ENCODE data around the gene ATL2.
"Not testable (repeated sequence)": the region's sequence is repeated elsewhere in the genome, so short reads cannot be mapped to it uniquely, and the experiment has no call there.

The ATL2 gene

DNA sequence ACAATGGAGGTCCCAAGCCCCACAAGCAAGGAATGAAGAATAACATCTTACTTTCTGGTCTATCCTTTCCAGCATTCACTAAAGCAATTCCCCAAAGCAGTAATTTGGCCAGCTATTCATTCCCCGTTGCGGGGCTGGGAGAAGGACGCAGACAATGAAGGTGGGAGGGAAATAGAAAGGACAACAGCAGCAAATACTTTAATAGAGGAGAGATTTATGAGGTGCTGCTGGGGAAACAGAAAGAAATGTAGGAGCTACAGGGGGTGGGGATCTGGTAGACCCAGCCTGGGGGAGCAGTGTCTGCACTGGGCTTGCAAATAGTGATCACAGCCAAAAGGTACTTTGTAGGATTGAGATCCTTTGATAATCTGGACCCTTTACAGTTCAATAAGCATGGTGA is 13.9 kb upstream of the ATL2 start:
- DNase-seq (ENCODE audit: low spot score) = no peak

DNA sequence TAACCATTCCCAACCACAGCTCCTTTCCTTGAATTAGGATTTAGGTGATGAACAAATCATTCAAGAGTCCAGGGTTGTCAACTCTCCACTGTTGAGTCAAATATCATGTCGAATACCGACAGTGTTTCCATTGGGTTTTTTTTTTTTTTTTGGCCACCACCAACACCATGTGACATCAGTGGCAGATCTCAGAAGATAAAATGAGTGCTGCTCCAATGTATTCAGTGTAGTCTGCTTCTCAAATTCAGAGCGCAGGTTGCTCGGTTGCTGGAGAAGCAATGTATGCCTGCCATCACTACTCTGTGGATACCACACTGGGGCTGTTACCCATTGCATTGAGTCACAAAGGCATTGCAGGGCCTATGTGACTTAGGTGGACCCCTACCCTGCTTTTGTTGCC is 10.8 kb upstream of the ATL2 start:
- no peak for DNase-seq (ENCODE audit: low spot score)

DNA sequence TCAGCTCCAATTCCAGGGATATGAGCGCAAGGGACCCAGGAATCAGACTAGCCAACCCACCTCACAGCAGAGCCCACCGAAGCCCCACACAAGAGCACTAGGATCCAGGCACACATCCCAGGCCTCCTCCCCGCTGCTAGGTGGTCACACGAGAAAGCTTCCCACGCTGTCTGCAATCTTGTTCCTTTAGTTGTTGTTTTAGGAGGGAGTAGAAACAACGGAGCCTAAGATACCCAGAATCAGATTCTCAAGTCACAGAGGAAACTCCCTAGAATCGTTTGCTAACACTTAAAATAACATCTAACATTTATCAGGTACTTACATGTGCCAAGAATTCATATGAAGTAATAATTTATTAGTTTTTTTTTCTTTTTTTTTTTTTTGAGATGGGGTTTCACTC is 9.7 kb upstream of the ATL2 start:
- no peak for DNase-seq (ENCODE audit: low spot score)

DNA sequence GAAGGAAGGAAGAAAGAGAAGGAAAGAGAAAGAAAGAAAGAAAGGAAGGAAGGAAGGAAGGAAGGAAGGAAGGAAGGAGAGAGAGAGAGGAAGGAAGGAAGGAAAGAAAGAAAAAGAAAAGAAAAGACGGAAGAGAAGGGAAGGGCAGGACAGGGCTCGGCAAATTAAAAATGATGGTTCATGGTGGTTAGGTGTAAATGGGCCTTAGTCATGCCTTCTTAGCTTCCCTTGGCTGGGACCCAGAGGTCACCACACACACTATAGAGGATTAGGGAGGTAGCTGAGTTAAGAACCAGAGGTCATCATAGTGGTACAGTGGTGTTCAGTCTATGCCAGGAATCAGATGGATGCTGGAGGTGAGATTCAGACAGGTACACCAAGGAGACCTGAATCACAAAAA is 9.3 kb upstream of the ATL2 start:
- DNase-seq (ENCODE audit: low spot score) = no peak

DNA sequence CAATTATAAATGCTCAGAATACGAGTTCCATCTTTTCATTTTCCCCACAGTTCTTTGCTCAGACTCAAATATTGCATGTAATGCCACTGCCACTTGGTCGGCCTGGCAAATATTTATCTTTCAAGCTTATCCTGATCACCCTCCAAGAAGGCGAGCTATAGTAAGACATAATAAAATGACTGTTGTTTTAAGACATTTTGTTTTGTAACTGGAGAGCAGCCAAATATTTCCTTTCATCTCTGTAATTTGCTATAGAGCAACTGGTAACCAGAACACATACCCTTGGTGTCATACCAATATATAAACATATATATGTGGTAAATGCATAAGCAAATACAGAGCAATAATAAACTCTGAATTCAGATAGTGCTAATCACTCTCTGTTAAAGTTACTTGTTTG is 7.3 kb upstream of the ATL2 start:
- no peak for DNase-seq (ENCODE audit: low spot score)

DNA sequence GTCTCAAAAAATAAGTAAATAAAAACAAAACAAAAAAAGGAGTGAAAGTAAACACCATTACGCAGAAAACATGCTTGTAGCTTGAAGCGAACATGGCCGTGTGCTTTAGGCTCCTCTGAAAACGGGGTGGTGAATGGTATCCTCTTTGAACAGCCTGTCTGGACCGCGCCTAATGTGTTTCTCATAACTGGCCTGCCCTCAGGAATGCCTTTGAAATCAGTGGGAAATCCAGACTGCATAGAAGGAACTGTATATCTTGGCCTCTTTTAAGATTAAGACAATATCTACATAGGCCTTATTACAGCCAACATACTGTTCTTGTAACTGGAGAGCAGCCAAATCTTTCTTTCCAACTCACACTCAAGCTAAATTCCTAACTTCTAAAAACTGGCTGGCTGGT is 6.7 kb upstream of the ATL2 start:
- DNase-seq (ENCODE audit: low spot score) = not testable (repeated sequence)

DNA sequence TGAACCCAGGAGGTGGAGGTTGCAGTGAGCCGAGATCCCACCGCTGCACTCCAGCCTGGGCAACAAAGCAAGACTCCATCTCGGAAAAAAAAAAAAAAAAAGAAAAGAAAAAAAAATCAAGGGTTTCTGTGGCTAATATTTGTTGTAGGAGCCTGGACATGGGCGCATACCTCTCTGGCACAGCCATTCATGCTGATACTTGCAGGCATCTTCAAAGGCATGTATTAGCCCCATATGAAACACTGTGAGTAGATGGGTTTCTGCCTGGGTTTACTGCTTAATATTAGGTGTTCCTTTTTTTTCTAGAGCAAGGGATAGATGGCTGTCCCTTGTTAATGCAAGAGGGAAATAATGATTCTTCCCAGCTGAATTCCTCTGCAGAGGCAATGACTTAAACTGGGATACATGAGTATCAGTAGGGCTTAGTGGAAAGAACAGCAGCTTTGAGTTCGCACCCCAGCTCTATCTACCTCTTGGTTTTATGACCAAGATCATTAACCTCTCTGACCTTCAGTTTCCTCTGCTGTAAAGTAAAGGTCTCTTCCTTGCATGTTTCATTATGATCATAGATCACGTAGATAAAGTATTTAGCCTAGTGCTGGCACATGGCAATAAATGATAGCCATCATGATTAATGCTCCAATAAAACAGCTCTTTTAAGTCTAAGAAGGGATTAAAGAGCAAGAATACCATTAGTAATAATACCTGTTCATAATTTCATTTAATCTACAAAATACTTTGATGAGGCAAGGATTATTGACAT is 4.5 kb upstream of the ATL2 start:
- no peak for DNase-seq (ENCODE audit: low spot score)

DNA sequence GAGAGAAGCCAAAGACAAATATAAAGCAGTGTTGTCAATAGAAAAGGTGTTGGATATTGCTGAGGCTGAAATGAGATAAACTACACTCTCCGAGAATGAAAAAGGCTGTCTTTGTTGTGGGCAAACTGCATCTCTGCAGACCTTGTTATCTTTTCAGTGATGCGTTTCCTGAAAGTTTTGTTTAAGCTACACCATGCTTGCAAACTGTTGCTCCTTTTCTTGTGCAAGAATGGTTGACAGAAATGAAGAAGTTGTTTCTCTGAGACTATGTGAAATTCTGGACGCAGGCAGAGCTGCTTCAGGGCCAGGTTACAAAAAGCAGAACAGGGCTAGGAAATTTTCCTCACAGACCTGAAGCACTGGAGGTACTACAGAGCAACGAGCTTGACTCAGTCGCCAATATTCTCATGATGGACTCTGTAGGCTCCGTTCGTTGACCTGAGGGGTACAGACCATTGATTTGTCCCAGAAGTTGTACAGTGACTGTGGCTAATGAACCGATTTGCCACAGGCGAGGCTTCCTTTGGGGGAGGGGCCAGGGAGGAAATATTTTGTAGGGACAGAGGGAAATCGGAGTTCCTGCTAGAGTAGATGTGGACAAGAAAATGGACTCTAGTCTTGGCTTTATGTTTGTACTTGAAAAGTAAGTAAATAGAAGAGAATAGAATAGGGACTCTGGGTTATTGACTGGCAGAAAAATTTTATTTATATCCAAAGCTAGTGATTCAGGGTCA is 3.5 kb upstream of the ATL2 start:
- no peak for DNase-seq (ENCODE audit: low spot score)

DNA sequence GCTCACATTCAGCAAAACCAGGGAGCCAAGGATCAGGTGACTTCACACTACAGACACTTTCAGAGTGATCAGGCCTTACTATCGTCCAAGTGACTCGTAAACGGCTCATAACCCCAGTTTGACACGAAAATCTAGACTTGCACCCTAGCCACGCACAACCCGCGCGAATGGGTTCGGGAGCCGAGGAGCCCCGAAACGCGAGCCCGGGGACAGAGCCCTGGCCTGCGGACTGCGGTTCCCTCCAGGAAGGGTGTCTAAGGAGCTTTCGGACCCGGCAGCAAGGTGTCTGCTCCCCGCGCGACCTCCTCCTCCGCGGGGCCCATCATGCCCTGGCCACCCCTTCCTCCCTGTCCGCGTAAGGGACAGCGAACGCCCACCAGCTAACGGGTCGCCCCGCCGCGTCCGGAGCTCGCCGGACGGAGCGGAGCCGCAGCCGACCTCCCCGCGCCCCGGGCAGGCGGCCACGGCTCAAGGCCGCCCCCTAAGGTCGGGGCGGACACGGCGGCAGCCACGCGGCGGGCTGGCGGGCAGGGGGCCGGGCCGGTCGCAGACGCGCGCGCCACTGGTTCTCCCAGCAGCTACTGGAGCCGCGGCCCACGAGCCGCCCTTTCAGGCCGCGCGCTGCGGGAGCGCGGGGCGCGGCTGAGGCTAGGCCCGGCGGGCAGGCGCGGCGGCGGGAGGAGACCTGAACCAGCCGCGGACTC is 575 bp downstream of the ATL2 start:
- DNase-seq (ENCODE audit: low spot score) = peak; percentile 64

DNA sequence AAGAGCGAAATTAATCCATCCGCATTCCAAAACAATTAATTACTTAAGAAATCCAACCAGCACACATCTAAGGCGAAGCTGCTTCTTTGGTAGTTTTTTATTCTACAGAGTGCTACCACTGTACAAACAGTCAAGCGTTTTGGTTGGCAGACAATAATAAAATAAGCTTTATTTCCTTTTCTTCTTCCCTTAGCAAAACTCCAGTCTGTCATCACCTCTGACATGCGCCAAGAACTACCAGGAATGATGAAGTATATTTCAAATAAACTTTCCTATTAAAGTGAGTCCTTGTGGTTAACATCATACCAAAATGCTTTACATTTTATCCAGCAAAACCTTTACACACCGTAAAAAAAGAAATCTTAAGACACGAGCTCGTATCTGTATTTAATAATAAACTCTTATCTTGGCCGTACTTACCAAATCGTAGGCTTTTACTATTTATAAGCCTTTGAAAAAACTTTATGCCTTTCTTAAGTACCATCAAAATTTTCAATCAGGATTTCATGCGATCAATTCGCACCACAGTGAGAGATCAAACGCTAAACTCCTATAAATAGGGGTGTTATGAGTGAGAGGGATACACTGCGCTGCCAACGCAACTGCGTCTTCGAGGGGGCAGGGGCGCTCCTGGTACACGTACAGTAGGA is 1.3 kb downstream of the ATL2 start:
- no peak for DNase-seq (ENCODE audit: low spot score)

DNA sequence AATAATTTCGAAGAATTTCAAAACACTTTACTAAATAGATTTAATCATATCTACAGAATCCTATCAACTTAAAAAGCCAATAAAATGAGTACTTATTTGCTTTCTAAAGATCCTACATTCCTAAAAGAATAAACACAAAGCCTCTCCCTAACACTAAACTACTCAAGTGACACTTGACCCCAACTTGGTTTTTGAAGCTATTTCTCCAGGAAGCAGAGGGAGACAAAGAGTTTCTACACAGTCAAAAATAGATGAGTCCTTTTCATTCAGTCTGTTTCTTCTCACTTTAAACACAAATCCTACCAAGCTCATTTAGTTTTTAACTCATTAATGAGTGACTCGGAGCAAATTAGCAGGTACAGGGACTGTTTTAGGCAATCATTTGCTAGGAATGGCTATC is 2.1 kb downstream of the ATL2 start:
- no peak for DNase-seq (ENCODE audit: low spot score)

DNA sequence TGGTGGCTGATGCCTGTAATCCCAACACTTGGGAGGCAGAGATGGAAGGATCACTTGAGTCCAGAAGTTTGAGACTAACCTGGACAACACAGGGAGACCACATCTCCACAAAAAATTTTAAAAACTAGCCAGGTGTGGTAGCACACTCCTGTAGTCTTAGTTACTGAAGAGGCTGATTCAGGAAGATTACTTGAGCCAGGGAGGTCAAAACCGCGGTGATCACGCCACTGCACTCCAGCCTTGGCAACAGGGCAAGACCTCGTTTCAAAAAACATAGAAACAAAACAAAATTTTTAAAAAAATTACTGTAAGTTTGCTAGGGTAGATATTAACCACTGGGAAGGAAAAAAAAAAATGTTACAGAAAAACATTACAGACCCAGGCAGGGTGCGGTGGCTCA is 5.8 kb downstream of the ATL2 start:
- DNase-seq (ENCODE audit: low spot score) = no peak

DNA sequence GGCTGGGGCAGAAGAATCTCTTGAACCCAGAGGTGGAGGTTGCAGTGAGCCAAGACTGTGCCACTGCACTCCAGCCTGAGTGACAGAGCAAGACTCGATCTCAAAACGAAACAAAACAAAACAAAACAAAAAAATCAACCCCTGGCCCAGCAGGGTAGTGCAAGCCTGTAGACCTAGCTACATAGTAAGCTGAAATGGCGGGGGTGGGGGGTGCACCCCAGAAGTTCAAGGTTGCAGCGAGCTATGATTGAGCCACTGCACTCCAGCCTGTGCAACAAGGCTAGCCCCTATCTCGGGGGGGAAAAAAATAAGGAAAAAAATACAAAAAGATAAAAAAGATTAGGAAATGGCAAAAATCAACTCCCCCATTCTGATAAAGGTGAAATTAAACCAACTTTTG is 6.4 kb downstream of the ATL2 start:
- no peak for DNase-seq (ENCODE audit: low spot score)

DNA sequence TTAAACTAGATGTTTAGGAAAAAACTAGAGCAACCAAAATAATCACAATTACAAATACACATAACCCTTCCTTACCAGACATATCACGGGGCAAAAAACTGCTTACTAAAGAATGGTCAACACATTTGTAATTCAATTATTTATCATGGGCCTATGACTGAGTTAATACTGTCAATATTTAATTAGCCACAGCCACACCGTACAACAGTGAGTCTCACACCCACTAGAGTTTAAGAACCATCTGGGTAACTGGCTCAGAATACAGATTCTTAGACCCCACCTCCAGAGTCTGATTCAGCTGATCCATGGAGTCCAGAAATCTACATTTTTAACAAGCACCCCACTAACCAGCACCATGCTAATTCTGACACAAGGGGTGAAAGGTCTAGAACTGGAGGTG is 14.8 kb downstream of the ATL2 start:
- no peak for DNase-seq (ENCODE audit: low spot score)

DNA sequence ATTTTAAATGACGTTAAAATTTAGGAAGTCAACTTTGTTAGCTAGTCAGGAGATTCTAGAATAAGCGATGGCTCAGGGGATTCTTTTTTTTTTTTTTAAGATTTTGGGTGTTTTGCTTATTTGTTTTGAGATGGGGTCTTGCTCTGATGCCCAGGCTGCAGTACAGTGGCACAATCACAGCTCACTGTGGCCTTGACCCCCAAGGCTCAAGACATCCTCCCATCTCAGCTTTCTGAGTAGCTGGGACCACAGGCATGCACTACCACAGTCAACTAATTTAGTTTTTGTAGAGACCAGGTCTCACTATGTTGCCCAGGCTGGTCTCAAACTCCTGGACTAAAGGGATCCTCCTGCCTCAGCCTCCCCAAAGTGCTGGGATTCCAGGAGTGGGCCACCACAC is 16.9 kb downstream of the ATL2 start:
- no peak for DNase-seq (ENCODE audit: low spot score)

DNA sequence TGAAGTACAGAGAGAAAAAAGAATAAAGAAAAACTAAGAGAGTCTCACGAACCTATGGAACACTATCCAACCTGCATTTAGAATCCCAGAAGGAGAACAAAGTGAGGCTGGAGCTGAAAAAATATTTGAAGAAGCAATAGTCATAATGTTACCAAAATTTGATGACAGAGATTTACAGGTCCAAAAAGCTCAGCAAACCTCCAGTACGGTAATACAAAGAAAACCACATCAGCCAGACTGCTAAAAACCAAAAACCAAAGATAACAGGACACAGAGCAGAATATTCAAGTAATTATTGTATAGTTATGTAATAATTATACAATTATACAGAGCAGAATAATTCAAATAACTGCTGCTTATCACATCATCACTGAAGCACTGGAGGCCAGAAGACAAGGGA is 23.7 kb downstream of the ATL2 start:
- no peak for DNase-seq (ENCODE audit: low spot score)

DNA sequence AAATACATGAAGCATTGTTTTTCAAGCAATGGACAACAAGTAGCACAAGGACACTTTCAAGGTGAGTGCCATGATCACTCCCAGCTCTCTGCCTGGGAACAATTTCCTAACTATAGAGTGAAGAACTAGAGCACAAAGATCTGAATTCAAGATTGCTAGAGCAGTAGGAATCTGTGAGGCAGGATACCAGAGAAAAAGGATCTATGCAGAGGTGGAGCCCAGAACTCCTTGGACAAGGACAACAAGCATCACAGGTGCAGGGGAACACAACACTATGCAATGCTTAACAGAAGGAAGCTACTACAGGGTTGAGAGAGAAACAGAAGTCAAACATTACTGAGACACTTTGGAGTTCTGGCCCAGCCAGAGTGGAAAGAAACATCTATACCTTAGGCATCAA is 24.7 kb downstream of the ATL2 start:
- DNase-seq (ENCODE audit: low spot score) = no peak

DNA sequence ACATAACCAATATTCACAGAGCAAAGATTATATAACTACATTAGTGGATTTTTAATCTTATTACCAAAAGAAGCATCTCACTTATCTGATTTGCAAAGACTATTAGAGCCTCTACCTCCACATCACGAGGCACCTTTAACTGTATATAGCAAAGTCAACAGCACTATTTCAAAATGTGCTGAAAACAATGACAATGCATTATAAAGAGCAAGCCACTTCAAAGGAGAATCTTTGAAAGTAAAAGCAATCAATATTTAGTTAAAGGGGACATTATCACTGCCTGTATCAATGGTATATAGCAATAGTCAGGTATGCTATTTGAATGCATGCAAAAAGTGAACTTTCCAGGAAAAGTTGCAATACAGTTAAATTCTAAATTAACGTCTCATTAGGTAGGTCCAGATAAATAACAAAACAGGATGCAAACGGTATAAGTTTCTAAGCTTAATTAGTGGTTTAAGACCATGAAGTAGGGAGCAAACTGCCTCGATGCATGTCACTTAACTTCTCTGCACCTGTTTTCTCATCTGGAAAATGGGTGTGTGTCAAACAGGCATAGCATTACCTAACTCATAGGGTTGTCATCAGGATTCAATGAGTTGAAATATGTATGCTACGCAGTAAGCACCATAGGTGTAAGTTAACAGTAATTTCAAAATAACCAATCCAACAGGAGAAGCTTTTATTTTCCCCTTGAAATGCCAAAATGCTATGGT is 31.6 kb downstream of the ATL2 start:
- no peak for DNase-seq (ENCODE audit: low spot score)

DNA sequence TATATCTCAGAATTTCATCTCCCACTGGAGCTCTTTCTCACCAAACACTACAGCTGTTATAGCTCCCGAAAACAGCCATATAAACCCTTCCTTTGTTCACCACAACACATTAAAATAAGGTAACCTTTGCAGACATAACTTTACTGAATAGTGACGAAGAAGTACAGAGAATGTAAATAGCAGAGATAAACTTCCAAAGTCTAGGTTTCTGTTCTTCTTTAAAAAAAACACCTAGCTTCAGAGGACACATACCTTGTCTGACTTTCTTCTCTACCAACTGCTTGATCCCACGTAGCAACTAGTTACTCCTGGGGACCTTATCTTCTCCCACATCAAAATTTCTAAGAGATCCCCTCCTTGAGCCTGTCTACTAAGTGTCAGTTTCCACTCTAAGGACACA is 32.3 kb downstream of the ATL2 start:
- no peak for DNase-seq (ENCODE audit: low spot score)

DNA sequence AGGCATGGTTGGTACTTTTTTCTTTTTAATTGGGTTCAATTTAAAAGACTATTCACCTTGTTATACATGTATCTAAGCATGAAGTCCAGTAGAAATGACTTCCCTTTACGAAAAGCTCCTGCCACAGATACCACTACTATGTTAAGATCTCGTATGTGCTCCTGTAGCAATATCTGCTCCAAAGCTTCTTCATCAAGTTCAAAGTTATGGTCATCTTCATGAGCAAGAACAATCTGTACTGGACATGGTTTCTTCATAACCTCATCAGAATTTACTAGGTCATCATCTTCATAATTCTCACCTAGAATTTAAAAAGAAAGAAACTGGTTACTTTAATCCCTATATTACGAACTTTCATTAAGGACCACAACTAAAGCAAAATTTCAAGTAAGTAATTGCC is 33.9 kb downstream of the ATL2 start:
- DNase-seq (ENCODE audit: low spot score) = no peak

DNA sequence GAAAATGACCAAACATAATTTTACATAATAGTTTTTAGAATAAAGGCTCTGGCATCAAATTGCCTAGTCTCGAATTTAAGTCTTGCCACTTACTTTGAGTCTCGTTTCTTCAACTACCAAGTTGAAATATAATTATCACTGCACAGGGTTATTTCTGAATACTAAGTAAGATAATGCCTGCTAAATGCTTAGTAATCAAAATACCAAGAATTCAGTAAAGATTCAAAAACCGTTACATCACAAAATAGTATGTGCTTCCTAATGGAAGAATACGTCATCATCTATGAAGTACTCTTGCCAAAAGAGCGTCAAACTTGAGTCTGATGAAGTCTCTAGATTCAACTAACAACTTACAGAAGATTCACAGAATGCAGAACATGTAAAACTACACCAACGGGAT is 40.5 kb downstream of the ATL2 start:
- no peak for DNase-seq (ENCODE audit: low spot score)

DNA sequence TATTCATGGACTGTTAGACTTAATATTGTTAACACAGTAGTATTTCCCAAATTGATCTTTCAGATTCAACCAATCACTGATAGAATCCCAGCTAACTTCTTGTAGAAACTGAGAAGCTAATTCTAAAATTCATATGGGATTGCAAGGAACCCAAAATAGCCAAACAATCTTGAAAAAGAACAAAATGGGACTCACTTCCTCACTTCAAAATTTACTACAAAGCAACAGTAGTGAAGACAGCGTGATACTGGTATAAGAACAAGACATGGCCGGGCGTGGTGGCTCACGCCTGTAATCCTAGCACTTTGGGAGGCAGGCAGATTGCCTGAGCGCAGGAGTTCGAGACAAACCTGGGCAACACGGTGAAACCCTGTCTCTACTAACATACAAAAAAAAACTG is 46.3 kb downstream of the ATL2 start:
- no peak for DNase-seq (ENCODE audit: low spot score)

Measured in putamen (tissue), 1 donor.